T follicular helper cell (primary cell): ENCODE measurements around the gene PCGF1.
A peak's percentile ranks its signal among the peaks of the same experiment; 100 is the strongest.

Experiments
- DNase-seq: peaks from one replicate; pipeline ENCODE4 v3.0.0-alpha.2; 2020; ENCODE audit warnings: low read depth

PCGF1 gene

DNA sequence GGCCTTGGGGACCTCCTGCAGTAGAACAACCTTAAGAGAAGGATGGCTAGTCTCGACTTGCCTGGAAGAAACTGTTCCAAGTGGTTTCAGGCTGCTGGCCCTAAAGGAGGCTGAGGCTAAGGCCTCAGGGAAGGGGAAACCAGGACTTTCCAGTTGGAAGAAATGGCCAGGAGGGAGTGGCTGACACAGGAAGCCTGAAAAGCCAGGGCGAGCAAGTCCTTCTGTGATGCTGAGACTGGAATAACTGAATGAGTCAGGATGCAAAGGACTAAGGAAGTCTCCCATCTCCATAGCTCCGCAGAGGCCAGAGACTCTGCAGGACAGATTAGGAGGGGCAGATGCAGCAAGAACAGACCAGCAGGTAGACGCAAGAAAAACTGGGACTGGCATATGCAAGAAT, 29.6 kb upstream of the PCGF1 start:
- no peak for DNase-seq

DNA sequence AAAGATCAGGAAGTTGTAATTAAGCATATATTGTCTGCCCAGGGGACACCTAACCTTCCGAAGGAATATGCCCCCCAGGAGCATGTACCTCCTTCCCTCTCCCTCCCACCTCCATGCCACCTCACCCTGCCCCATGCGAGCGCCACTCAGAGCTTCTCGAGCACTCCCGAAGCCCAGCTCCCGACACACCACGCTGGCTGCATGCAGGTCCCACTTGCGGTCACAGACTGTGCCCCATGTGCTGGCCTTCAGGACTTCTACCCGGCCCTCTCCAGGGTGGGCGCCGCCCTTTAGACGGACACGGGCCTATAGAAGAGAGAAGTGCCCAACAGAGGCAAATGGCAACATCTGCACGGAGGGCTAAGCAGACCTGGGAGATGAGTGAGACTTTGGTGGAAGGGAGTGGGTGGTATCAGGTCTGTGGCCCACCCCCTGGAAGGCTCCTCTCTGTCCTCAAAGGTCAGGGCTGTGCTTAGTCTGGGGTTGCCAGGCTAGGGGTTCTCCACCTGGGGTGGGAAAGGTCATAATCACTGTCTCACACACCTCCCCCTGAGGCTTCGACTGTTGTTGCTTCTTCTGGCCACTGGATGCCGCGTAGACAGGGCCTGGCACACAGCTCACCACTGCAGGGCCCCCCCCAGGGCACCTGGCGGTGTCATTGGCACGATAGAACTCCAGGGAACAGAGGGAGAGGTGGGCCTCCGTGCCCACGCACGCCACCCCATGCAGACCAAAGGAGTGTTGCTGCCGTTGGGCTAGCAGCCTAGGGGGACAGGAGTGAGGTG, 28.9 kb upstream of the PCGF1 start:
- DNase-seq: no peak

- DNase-seq: no peak
Measured at GRCh38 chr2:74535440-74535965, 28.0 kb upstream of the PCGF1 start.

GRCh38 chr2:74534411-74534810, 26.9 kb upstream of the PCGF1 start:
- no peak for DNase-seq

DNA sequence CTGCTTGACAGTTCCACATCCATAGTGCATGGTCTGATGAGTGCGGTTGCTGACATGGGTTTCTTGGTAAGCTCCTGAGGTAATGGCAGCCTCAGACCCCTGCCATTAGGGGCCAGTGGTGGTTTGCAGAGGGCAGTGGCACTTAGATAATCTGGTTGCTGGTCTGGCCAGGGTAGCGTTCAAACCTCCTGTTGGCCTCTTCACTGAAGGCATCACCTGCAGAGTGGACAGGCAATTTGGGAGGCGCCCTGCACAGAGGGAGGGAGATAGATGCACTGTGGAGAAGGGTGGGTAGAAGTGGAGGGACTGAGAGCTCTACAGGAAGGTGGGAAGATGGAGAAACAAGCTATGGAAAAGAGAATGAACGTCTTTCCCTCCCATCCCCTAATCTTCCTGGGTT, 26.0 kb upstream of the PCGF1 start:
- DNase-seq: no peak

GRCh38 chr2:74532222-74532621, 24.7 kb upstream of the PCGF1 start:
- no peak for DNase-seq

- no peak for DNase-seq
Measured at GRCh38 chr2:74531666-74532065, 24.2 kb upstream of the PCGF1 start.

DNA sequence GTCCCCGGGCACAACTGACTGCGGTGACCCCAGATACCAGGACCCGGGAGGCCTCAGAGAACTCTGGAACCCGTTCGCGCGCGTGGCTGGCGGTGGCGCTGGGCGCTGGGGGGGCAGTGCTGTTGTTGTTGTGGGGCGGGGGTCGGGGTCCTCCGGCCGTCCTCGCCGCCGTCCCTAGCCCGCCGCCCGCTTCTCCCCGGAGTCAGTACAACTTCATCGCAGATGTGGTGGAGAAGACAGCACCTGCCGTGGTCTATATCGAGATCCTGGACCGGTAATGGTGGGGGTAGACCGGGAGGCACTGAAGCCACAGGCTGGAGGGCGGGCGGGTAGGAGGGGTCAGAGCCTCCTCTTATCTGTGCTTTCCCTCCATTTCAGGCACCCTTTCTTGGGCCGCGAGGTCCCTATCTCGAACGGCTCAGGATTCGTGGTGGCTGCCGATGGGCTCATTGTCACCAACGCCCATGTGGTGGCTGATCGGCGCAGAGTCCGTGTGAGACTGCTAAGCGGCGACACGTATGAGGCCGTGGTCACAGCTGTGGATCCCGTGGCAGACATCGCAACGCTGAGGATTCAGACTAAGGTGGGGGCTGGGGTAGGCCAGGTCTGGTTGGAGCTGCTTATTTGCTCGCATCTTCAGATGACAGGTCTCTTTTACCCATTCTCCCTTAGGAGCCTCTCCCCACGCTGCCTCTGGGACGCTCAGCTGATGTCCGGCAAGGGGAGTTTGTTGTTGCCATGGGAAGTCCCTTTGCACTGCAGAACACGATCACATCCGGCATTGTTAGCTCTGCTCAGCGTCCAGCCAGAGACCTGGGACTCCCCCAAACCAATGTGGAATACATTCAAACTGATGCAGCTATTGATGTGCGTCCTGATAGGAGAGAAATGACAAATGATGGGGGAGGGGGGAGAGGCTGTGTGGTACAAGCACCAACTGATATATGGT, 23.0 kb upstream of the PCGF1 start:
- no peak for DNase-seq

- peak; percentile 74 for DNase-seq
Measured at GRCh38 chr2:74529357-74530238, 22.1 kb upstream of the PCGF1 start, which contains the start of the genes AUP1 and HTRA2. Gene AUP1, minus strand, starts transcription at chr2:74529706. Its CDS starts 77 bp downstream, at chr2:74529629. Gene HTRA2, plus strand, starts transcription at chr2:74529933. Its CDS starts 74 bp downstream, at chr2:74530007.

GRCh38 chr2:74528600-74529356, 21.3 kb upstream of the PCGF1 start:
- DNase-seq: no peak

DNA sequence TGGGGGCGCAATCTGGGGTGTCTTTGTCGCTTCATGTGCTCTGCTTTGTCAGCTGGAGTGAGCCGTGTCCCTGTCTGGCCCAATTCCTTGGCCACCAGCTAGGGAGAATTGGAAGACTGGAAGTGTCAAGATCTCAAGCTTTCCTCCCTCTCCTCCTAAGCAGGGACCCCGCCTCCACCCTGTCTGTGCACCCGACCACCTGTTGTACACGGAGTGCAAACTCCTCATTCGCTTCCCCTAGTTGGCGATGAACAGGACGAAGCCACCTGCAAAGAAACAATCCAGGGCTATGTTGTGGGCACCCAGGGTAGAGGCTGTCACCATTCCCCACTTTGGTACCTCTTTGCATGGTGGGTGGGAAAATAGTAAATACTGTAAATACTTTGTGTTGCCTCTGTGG, 20.2 kb upstream of the PCGF1 start:
- DNase-seq: no peak

DNA sequence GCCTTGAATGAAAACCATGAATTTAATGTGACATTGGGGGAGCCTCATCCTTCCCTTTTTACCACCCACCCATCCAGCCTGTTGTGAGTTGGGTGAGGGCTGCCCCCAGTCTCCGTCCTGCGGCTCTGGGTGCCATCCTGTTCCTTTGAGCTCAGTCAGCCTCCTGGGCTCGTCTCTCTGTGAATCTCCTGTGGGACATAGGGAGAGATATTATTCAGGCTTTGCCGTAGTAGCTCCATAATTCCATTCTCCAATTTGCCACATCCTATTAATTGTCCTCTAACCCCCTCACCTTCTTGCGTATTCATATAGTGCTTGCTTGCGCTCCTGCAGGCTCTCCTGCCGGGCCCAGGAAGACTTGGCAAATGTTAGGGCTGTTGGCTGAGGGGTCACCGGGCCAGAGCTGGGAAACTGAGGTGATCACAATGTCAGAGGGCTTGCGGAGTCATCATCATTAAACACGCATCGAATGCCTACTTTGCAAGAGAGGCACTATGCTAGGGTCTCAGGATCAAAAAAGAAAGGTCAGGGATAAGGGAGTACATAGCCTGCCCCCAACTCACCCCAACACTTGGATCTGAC, 19.2 kb upstream of the PCGF1 start:
- DNase-seq: no peak

GRCh38 chr2:74525717-74526648, 18.5 kb upstream of the PCGF1 start, which contains the start of gene DQX1:
Gene DQX1, minus strand, starts transcription at chr2:74526231. Its CDS starts 502 bp downstream, at chr2:74525729.
- DNase-seq: no peak

DNA sequence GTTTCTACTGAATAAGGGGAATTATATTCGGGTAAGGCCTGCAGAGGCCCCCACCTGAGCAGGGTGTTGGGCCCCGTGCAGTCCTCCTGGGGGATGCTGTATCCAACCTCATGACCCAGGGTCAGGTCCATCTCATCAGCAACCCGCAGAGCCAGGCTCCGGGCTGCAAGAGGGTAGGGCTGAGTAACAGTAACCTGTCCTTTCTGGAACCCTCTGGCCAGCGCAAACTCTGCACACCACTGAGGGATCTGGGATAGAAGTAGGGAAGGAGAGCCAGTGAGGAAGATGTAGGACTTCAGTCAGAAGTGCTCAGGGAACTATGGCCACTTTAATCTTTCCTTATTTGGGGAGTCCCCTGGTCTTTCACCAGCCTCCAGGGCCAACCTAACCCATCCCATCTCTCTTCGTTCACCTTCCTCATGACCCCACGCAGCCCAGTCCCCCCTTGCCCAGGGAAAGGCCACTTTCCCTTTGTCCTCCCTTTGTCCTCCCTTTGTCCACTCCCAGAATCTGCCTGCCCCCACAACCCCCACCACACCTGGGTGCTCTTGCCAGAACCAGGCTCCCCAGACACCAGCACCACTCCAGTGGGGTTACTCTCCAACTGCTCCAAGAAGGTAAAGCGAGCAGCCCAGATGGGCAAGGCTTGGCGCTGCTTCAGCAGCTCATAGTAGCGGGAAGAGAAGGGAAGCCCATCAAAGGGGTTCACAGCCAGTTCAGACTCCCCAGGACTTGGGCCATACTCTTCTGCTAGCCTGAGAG, 17.6 kb upstream of the PCGF1 start:
- no peak for DNase-seq

DNA sequence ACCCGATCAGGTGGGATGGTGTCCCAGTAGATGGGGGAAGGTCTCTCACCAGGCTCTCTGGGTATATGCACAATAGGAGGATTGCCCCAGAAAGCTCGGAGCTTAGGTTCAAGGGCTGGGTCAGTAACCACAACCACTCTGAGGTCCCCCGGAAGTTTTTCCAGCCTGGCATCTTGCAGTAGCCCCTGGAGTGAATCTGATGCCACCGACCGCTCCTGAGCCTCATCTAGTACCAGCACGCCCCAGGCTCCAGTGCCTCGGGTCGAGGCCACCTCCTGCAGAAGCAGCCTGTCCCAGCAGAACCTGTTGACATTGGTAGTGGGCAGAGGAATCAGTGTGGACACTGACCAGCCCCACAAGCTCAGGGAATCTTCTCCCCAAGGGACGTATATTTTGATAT, 16.5 kb upstream of the PCGF1 start:
- DNase-seq: no peak

DNA sequence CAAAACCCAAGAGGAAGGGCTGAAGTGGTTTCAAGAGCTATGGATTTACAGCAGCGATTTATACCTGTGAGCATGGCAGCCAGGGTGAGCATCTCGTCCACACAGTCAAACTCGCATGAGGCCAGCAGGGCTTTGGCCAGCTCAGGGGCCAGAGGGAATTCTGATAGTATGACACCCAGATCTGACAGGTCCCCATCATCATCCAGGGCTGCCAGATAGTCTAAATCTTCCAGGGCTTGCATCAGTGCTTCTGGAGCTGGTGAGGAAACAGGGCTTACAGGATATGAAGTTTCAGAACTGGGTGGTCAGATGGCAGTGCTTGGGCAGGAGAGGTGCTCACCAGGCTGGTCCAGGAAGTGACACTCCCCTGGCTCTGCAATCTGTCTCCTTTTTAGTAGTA, 15.0 kb upstream of the PCGF1 start:
- no peak for DNase-seq

GRCh38 chr2:74516650-74517049, 9.2 kb upstream of the PCGF1 start:
- DNase-seq: no peak

DNA sequence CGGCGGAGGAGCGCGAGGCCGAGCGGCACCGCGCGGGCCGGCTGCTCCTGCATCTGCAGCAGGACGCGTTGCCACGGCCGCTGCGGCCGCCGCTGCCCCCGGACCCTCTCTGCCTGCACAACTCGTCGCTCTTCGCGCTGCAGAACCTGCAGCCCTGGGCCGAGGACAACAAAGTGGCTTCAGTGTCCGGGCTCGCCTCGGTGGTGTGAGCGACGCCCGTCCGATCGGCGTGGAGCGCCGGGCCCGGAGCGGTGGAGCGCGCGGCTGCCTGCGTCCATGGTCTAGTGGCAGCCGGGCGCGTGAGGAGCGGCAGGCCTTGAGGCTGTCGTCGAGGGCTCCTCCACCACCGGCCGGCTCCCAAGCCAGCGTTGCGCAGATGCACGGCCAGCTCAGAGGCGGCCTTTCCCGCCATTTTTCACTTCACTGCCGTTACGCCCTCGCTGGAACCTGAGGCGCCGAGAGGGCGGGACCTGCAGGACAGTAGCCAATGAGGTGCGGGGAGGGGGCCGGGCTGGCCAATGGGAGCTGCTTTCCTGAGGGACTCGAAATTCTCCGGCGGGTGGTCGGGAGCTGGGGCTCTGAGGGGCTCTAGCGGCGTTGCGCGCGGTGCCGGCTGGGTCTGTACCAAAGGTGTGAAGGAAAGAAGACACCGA, 8.6 kb upstream of the PCGF1 start:
- DNase-seq: peak; percentile 58
